Neutrophil (primary cell): Measurements from ENCODE around the gene SAMD9.

Source experiments
- H3K27ac ChIP-seq: fragments of 200-600 bp; sonication (generic); 2 replicates; pipeline ENCODE4 v1.5.1; 2016; ENCODE audit warnings: mild to moderate bottlenecking, moderate library complexity
- H3K27me3 ChIP-seq: fragments of 200-600 bp; sonication (generic); 2 replicates; pipeline ENCODE4 v1.6.0; 2016; ENCODE audit warnings: mild to moderate bottlenecking
- H3K36me3 ChIP-seq: fragments of 200-600 bp; sonication (generic); 2 replicates; pipeline ENCODE4 v1.5.1; 2017
- H3K4me1 ChIP-seq, 2 experiments: fragments of 200-600 bp in 1 of 2; sonication (generic) in 1 of 2; 1 replicate in 1 of 2; 2 replicates in 1 of 2; pipeline versions ENCODE4 v1.5.1 to v1.6.1; 2013 to 2016; ENCODE audit warnings: low read depth in 1 of 2, low read length in 1 of 2, mild to moderate bottlenecking in 1 of 2, moderate library complexity in 1 of 2; ENCODE audit not compliant: control insufficient read depth in 1 of 2, insufficient read depth in 1 of 2
- H3K4me3 ChIP-seq, 2 experiments: fragments of 200-600 bp in 1 of 2; sonication (generic) in 1 of 2; 1 replicate in 1 of 2; 2 replicates in 1 of 2; pipeline ENCODE4 v1.5.1; 2013 to 2016; ENCODE audit warnings: low read depth in 1 of 2, low read length in 1 of 2, mild to moderate bottlenecking in 1 of 2, moderate library complexity in 1 of 2
- H3K9me3 ChIP-seq: fragments of 200-600 bp; sonication (generic); 2 replicates; pipeline ENCODE4 v1.5.1; 2016
- CTCF ChIP-seq: fragments of 200-600 bp; sonication (generic); IDR thresholded peaks from 2 replicates; pipeline ENCODE4 v1.5.1; 2016; ENCODE audit warnings: antibody characterized with exemption

SAMD9 gene

GRCh38 chr7:93120592-93121549, 3.1 kb upstream of the SAMD9 start:
- H3K27me3 ChIP-seq, result no peaks in the 10 kb centered on the region
- no peaks in the 10 kb centered on the region for H3K9me3 ChIP-seq
- no peaks in the 10 kb centered on the region for H3K36me3 ChIP-seq
- peaks cover 22 to 23% of the 10 kb centered on the region in 2 experiments for H3K4me1 ChIP-seq
- no peak overlapping the region for H3K4me3 ChIP-seq
- H3K27ac ChIP-seq, result no peak overlapping the region
- no peak for TF ChIP-seq CTCF

DNA sequence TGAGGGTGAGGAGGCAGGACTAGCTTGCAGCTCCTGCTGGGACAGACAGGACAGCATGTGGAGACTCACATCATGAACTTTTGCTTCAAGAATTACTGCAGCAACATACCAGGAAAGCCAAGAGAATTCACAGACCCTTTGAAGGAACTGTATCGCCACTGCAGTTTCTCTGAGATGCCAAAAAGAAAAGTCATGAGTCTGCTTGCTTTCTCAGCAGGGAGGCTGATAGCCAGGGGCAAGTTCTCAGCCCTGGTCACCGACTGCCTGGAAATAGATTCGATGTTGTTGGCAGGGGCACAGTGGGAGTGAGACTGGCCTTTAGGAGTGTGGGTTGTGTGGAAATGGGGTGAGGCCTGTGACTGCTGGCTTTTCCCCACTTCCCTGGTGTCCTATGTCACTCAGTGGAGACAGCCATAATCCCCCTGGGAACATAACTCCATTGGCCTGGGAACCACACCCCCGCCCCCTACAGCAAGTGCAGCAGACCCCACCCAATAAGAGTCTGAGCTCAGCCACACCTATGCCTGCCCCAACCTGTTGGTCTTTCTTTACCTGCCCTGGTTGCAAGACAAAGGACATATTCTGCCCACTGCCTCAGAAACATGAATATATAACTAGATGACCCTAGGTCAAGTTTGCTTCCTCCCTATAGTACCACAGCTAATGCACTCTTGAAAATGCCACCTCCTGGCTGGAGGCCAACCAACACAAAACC, 1.6 kb upstream of the SAMD9 start:
- no peaks in the 10 kb centered on the region for H3K36me3 ChIP-seq
- no peak for TF ChIP-seq CTCF
- H3K4me3 ChIP-seq, result no peak overlapping the region
- no peaks in the 10 kb centered on the region for H3K27me3 ChIP-seq
- peaks cover 25 to 32% of the 10 kb centered on the region in 2 experiments for H3K4me1 ChIP-seq
- no peaks in the 10 kb centered on the region for H3K9me3 ChIP-seq
- H3K27ac ChIP-seq, result peak overlapping the region; percentile 92

DNA sequence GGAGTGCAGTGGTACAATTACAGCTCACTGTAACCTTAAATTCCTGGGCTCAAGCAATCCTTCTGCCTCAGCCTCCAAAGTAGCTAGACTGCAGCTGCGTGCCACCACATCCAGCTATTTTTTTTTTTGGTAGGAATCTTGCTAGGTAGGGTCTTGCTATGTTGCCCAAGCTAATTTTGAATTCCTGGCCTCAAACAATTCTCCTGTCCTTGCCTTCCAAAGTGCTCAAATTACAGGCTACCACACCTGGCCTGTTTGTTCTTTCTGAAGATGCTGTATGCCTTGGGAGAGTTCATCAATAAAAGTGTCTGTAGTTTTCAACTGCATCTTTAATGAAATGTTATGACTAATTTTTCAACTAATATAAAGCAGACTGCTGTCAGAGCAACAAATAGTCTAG, 452 bp downstream of the SAMD9 start:
- Histone ChIP-seq H3K36me3 (peaks cover 4% of the 10 kb centered on the region), H3K9me3 (no peaks in the 10 kb centered on the region), H3K4me1 (peaks cover 25 to 32% of the 10 kb centered on the region in 2 experiments), H3K27me3 (no peaks in the 10 kb centered on the region), H3K27ac (peak overlapping the region; percentile 92), H3K4me3 (peak overlapping the region; percentile 64 to 72)
- no peak for TF ChIP-seq CTCF

DNA sequence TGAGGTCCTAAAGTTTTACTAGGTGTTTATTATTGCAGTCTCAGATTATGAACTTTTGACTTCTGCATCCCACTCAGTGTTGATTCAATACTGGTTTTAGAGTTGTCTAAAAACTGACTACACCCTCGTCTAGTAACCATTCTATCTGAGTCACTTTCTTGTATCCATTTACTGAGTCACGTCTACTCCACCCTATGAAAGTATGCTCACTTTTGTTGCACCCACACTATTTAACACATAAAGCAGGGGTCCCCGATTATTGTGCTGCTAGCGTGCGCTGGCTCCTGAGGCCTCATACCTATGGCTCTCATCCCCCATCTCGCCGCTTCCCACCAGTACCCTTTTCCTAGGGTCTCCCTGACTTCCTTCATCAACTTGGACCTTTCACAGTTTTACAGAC, 2.0 kb downstream of the SAMD9 start:
- no peaks in the 10 kb centered on the region for H3K9me3 ChIP-seq
- peaks cover 25 to 32% of the 10 kb centered on the region in 2 experiments for H3K4me1 ChIP-seq
- no peak overlapping the region for H3K27ac ChIP-seq
- H3K4me3 ChIP-seq, result peak overlapping the region in 1 of 2 experiments; percentile 72
- no peak for TF ChIP-seq CTCF
- peaks cover 4% of the 10 kb centered on the region for H3K36me3 ChIP-seq
- no peaks in the 10 kb centered on the region for H3K27me3 ChIP-seq

DNA sequence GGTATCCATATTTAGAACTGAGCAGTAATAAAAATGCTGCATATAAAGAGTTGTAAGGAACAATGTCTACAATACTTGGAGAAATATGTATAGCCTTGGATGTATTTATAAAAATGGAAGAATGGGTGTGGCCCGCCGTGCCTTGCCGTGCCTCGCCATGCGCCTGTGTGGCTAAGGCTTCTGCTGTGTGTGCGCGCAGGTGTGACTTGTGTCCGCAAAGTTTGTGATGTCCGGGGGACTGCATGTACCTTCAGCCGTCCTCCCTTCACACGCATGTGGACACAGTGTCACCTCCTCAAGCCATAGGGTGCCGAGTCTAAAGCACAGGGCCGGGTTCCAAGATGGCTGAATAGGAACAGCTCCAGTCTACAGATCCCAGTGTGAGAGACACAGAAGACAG, 9.8 kb downstream of the SAMD9 start:
- Histone ChIP-seq H3K4me1 (no peaks in the 10 kb centered on the region), H3K27ac (no peak overlapping the region), H3K36me3 (peaks cover 43% of the 10 kb centered on the region), H3K4me3 (no peak overlapping the region), H3K9me3 (peaks cover 24% of the 10 kb centered on the region), H3K27me3 (no peaks in the 10 kb centered on the region)
- TF ChIP-seq CTCF, result no peak
